H9 (cell line): ENCODE data around the gene PDCD6IP. TPM values are rescaled to one million over a fixed set of nuclear protein-coding genes. Genes with fewer than 3 reads are reported as not detected.

ENCODE experiments used
- DNase-seq: peaks from one replicate; pipeline ENCODE4 v3.0.0-alpha.2; 2017
- H2AFZ ChIP-seq: one replicate; pipeline ENCODE4 v1.6.1; 2013; ENCODE audit warnings: mild to moderate bottlenecking, low read length, control low read depth, moderate library complexity
- H2AK5ac ChIP-seq: 2 replicates; pipeline ENCODE4 v1.6.1; 2013; ENCODE audit warnings: low read length, control low read depth, mixed read lengths; ENCODE audit not compliant: insufficient read length
- H2BK120ac ChIP-seq: one replicate; pipeline ENCODE4 v1.6.1; 2013; ENCODE audit warnings: low read depth, mild to moderate bottlenecking, low read length, control low read depth, inconsistent platforms; ENCODE audit not compliant: poor library complexity, severe bottlenecking
- H2BK12ac ChIP-seq: 2 replicates; pipeline ENCODE4 v1.6.1; 2013; ENCODE audit warnings: low read length, control low read depth, mixed read lengths, low read depth; ENCODE audit not compliant: insufficient read length
- H2BK15ac ChIP-seq: 2 replicates; pipeline ENCODE4 v1.6.1; 2013; ENCODE audit warnings: low read depth, low read length, control low read depth
- H2BK20ac ChIP-seq: one replicate; pipeline ENCODE4 v1.6.1; 2013; ENCODE audit warnings: low read depth, mild to moderate bottlenecking, low read length, control low read depth, inconsistent platforms; ENCODE audit not compliant: poor library complexity, severe bottlenecking
- H2BK5ac ChIP-seq: 2 replicates; pipeline ENCODE4 v1.6.1; 2013; ENCODE audit warnings: low read length, control low read depth, mixed read lengths; ENCODE audit not compliant: insufficient read length
- H3K14ac ChIP-seq: 2 replicates; pipeline ENCODE4 v1.6.1; 2013; ENCODE audit warnings: low read length, control low read depth; ENCODE audit not compliant: insufficient read depth
- H3K18ac ChIP-seq: 2 replicates; pipeline ENCODE4 v1.6.1; 2013; ENCODE audit warnings: low read depth, mild to moderate bottlenecking, mixed read lengths, low read length, control low read depth; ENCODE audit not compliant: insufficient read length
- H3K23ac ChIP-seq: 2 replicates; pipeline ENCODE4 v1.6.1; 2013; ENCODE audit warnings: low read length, control low read depth, mixed read lengths, low read depth; ENCODE audit not compliant: insufficient read length
- H3K23me2 ChIP-seq: 2 replicates; pipeline ENCODE4 v1.6.1; 2013; ENCODE audit warnings: low read depth, mild to moderate bottlenecking, mixed read lengths, low read length, control low read depth; ENCODE audit not compliant: insufficient read length, poor library complexity, severe bottlenecking
- H3K27ac ChIP-seq: 2 replicates; pipeline ENCODE4 v1.5.1; 2013; ENCODE audit warnings: low read length, control low read depth, mixed read lengths, low read depth; ENCODE audit not compliant: insufficient read length
- H3K27me3 ChIP-seq: 2 replicates; pipeline ENCODE4 v1.6.1; 2013; ENCODE audit warnings: low read length, control low read depth, inconsistent platforms; ENCODE audit not compliant: insufficient read depth
- H3K4ac ChIP-seq: 2 replicates; pipeline ENCODE4 v1.6.1; 2013; ENCODE audit warnings: low read depth, mild to moderate bottlenecking, control low read depth, inconsistent platforms, low read length, moderate library complexity
- H3K4me1 ChIP-seq: 2 replicates; pipeline ENCODE4 v1.6.1; 2013; ENCODE audit warnings: low read length, control low read depth, inconsistent platforms; ENCODE audit not compliant: insufficient read depth
- H3K4me2 ChIP-seq: 2 replicates; pipeline ENCODE4 v1.6.1; 2013; ENCODE audit warnings: low read length, control low read depth, mixed read lengths; ENCODE audit not compliant: insufficient read length, insufficient read depth
- H3K56ac ChIP-seq: 2 replicates; pipeline ENCODE4 v1.6.1; 2013; ENCODE audit warnings: low read depth, mild to moderate bottlenecking, mixed read lengths, low read length, control low read depth; ENCODE audit not compliant: insufficient read length
- H3K79me1 ChIP-seq: 2 replicates; pipeline ENCODE4 v1.6.1; 2013; ENCODE audit warnings: low read depth, mild to moderate bottlenecking, moderate library complexity, low read length, control low read depth, inconsistent platforms; ENCODE audit not compliant: insufficient read depth, poor library complexity, severe bottlenecking
- H3K79me2 ChIP-seq: 2 replicates; pipeline ENCODE4 v1.6.1; 2013; ENCODE audit warnings: low read length, control low read depth, inconsistent platforms; ENCODE audit not compliant: insufficient read depth
- H3K9ac ChIP-seq: 2 replicates; pipeline ENCODE4 v1.6.1; 2013; ENCODE audit warnings: low read length, control low read depth, mixed read lengths; ENCODE audit not compliant: insufficient read length; ENCODE audit errors: extremely low read depth
- H3K9me3 ChIP-seq: one replicate; pipeline ENCODE4 v1.6.1; 2013; ENCODE audit warnings: low read depth, low read length, inconsistent platforms; ENCODE audit not compliant: control insufficient read depth
- H3T11ph ChIP-seq: one replicate; pipeline ENCODE4 v1.6.1; 2013; ENCODE audit warnings: mild to moderate bottlenecking, low read length, control low read depth, inconsistent platforms
- H4K20me1 ChIP-seq: one replicate; pipeline ENCODE4 v1.6.1; 2013; ENCODE audit not compliant: control insufficient read depth, insufficient read length, insufficient read depth
- H4K5ac ChIP-seq: 2 replicates; pipeline ENCODE4 v1.6.1; 2013; ENCODE audit warnings: low read depth, mild to moderate bottlenecking, mixed read lengths, low read length, control low read depth; ENCODE audit not compliant: insufficient read length
- H4K8ac ChIP-seq: replicated peaks from 2 replicates; pipeline ENCODE4 v1.6.1; 2013; ENCODE audit warnings: low read length, control low read depth, mixed read lengths, low read depth; ENCODE audit not compliant: insufficient read length
- H4K91ac ChIP-seq: 2 replicates; pipeline ENCODE4 v1.6.1; 2013; ENCODE audit warnings: low read depth, mild to moderate bottlenecking, moderate library complexity, mixed read lengths, low read length, control low read depth; ENCODE audit not compliant: insufficient read length
- H3K27ac Mint-ChIP-seq, 3 experiments: 2 replicates in 2 of 3; 3 replicates in 1 of 3; pipeline ENCODE4 v1.8.0; 2020 to 2021; ENCODE audit warnings: mixed read lengths in 3 of 3, mild to moderate bottlenecking in 1 of 3, moderate library complexity in 1 of 3
- H3K27me3 Mint-ChIP-seq: 2 replicates; pipeline ENCODE4 v1.8.0; 2021; ENCODE audit warnings: low read depth, mild to moderate bottlenecking, moderate library complexity, mixed read lengths
- H3K36me3 Mint-ChIP-seq, 3 experiments: 2 replicates in 2 of 3; 3 replicates in 1 of 3; pipeline ENCODE4 v1.8.0; 2020 to 2021; ENCODE audit warnings: low read depth in 3 of 3, mixed read lengths in 3 of 3; ENCODE audit not compliant: insufficient read depth in 1 of 3
- H3K4me1 Mint-ChIP-seq, 2 experiments: 2 replicates each; pipeline ENCODE4 v1.8.0; 2020; ENCODE audit warnings: mixed read lengths in 2 of 2
- H3K4me3 Mint-ChIP-seq, 2 experiments: 2 replicates in 1 of 2; 3 replicates in 1 of 2; pipeline ENCODE4 v1.8.0; 2020 to 2021; ENCODE audit warnings: mild to moderate bottlenecking in 2 of 2, mixed read lengths in 2 of 2, moderate library complexity in 1 of 2
- H3K9me3 Mint-ChIP-seq, 2 experiments: 2 replicates in 1 of 2; 3 replicates in 1 of 2; pipeline ENCODE4 v1.8.0; 2020; ENCODE audit warnings: mild to moderate bottlenecking in 2 of 2, mixed read lengths in 2 of 2, moderate library complexity in 1 of 2
- WGBS: extraction: QIAGEN DNeasy Blood & Tissue Kit; methylation state at CpG from one replicate; pipeline ENCODE4 v1.1.7; 2013; ENCODE audit warnings: missing lambda C conversion rate, low lambda C conversion rate, mixed read lengths; ENCODE audit not compliant: insufficient read length; ENCODE audit errors: extremely low coverage; 5-methylcytosine and 5-hydroxymethylcytosine counted together
- total RNA-seq: library from RNA; stranded (reverse); gene quantifications from 2 replicates; pipeline ENCODE4 v1.2.1, GENCODE V29; 2021
- TF ChIP-seq, protein P1 (sequence below): fragments of 200-600 bp; sonication (generic); conservative IDR thresholded peaks from 3 replicates; pipeline ENCODE4 v1.8.0; 2021; ENCODE audit warnings: antibody characterized with exemption, mild to moderate bottlenecking

PDCD6IP gene
- total RNA-seq, 1 experiment from 2014 or later = 109 TPM

- H2BK15ac ChIP-seq = no peak overlapping the region
- peaks cover 7% of the 10 kb centered on the region for H3K23me2 ChIP-seq
- no peak overlapping the region for H3K9ac ChIP-seq
- no peak overlapping the region for H2BK120ac ChIP-seq
- H3K56ac ChIP-seq = no peak overlapping the region
- Mint-ChIP-seq H3K4me3 (no peak overlapping the region), H3K27ac (no peak overlapping the region), H3K36me3 (no peaks in the 10 kb centered on the region), H3K27me3 (peaks cover 19% of the 10 kb centered on the region), H3K9me3 (no peaks in the 10 kb centered on the region), H3K4me1 (peaks cover 25 to 26% of the 10 kb centered on the region in 2 experiments)
- H2BK12ac ChIP-seq = no peak overlapping the region
- H4K20me1 ChIP-seq = no peaks in the 10 kb centered on the region
- H3K79me1 ChIP-seq = no peaks in the 10 kb centered on the region
- TF ChIP-seq, protein P1, sequence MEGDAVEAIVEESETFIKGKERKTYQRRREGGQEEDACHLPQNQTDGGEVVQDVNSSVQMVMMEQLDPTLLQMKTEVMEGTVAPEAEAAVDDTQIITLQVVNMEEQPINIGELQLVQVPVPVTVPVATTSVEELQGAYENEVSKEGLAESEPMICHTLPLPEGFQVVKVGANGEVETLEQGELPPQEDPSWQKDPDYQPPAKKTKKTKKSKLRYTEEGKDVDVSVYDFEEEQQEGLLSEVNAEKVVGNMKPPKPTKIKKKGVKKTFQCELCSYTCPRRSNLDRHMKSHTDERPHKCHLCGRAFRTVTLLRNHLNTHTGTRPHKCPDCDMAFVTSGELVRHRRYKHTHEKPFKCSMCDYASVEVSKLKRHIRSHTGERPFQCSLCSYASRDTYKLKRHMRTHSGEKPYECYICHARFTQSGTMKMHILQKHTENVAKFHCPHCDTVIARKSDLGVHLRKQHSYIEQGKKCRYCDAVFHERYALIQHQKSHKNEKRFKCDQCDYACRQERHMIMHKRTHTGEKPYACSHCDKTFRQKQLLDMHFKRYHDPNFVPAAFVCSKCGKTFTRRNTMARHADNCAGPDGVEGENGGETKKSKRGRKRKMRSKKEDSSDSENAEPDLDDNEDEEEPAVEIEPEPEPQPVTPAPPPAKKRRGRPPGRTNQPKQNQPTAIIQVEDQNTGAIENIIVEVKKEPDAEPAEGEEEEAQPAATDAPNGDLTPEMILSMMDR = no peak
- no peak overlapping the region for H4K5ac ChIP-seq
- no peak overlapping the region for H2AK5ac ChIP-seq
- no peaks in the 10 kb centered on the region for H3K9me3 ChIP-seq
- no peak overlapping the region for H3K4ac ChIP-seq
- no peak overlapping the region for H2BK20ac ChIP-seq
- DNase-seq = no peak
- H2BK5ac ChIP-seq = no peak overlapping the region
- no CpG with 5 or more reads among the region's 3 CpGs for WGBS
- no peaks in the 10 kb centered on the region for H3K4me1 ChIP-seq
- H4K8ac ChIP-seq = no peak overlapping the region
- no peak overlapping the region for H3K23ac ChIP-seq
- no peak overlapping the region for H2AFZ ChIP-seq
- H3K18ac ChIP-seq = no peak overlapping the region
- no peak overlapping the region for H3K14ac ChIP-seq
- H3K27ac ChIP-seq = no peak overlapping the region
- no peak overlapping the region for H3K4me2 ChIP-seq
- no peaks in the 10 kb centered on the region for H3K79me2 ChIP-seq
- H3K27me3 ChIP-seq = no peaks in the 10 kb centered on the region
- H3T11ph ChIP-seq = no peak overlapping the region
- H4K91ac ChIP-seq = no peak overlapping the region
Measured at GRCh38 chr3:33795856-33796536, 2.4 kb upstream of the PDCD6IP start.
